ENCODE results near the gene GID4. TPM values are rescaled to one million over a fixed set of nuclear protein-coding genes. Genes with fewer than 3 reads are reported as not detected.

Gene GID4
- total RNA-seq, 1 experiment from 2014 or later: 11.4 TPM

GRCh38 chr17:18065546-18065945 lies 26.3 kb downstream of the GID4 start:
- Mint-ChIP-seq H3K36me3 (ENCODE audit: insufficient read depth in 1 of 3, low read depth in 3 of 3) (peaks cover 8 to 36% (median 17%) of the 10 kb centered on the region in 3 experiments; a peak in 6 of 7 replicates), H3K4me1 (no peaks in the 10 kb centered on the region; a peak in 1 of 4 replicates), H3K27ac (peak overlapping the region in 1 of 3 experiments; percentile 89; a peak in 1 of 7 replicates), H3K4me3 (no peak overlapping the region), H3K9me3 (no peaks in the 10 kb centered on the region), H3K27me3 (ENCODE audit: low read depth) (no peaks in the 10 kb centered on the region)
- no peaks in the 10 kb centered on the region for H3K9me3 ChIP-seq (ENCODE audit: control insufficient read depth, low read depth, low read length)
- H2BK12ac ChIP-seq (ENCODE audit: insufficient read length, low read depth, low read length): no peak overlapping the region
- no peak overlapping the region for H3K4ac ChIP-seq (ENCODE audit: low read depth, low read length)
- no peak overlapping the region for H3K14ac ChIP-seq (ENCODE audit: insufficient read depth, low read length)
- no peak overlapping the region for H3K18ac ChIP-seq (ENCODE audit: insufficient read length, low read depth, low read length)
- H3K4me2 ChIP-seq (ENCODE audit: insufficient read depth, insufficient read length, low read length): no peak overlapping the region
- H3K23ac ChIP-seq (ENCODE audit: insufficient read length, low read depth, low read length): no peak overlapping the region
- H2BK15ac ChIP-seq (ENCODE audit: low read depth, low read length): no peak overlapping the region
- no peak overlapping the region for H2AFZ ChIP-seq (ENCODE audit: low read length)
- no peak overlapping the region for H3K56ac ChIP-seq (ENCODE audit: insufficient read length, low read depth, low read length)
- H3K9ac ChIP-seq (ENCODE audit: extremely low read depth, insufficient read length, low read length): no peak overlapping the region
- H2BK120ac ChIP-seq (ENCODE audit: low read depth, low read length, poor library complexity, severe bottlenecking): no peak overlapping the region
- no peaks in the 10 kb centered on the region for H3K27me3 ChIP-seq (ENCODE audit: insufficient read depth, low read length)
- no peak overlapping the region for H3K27ac ChIP-seq (ENCODE audit: insufficient read length, low read depth, low read length)
- H2AK5ac ChIP-seq (ENCODE audit: insufficient read length, low read length): no peak overlapping the region
- no peaks in the 10 kb centered on the region for H4K20me1 ChIP-seq (ENCODE audit: control insufficient read depth, insufficient read depth, insufficient read length)
- H2BK5ac ChIP-seq (ENCODE audit: insufficient read length, low read length): no peak overlapping the region
- H3K79me2 ChIP-seq (ENCODE audit: insufficient read depth, low read length): no peaks in the 10 kb centered on the region
- H2BK20ac ChIP-seq (ENCODE audit: low read depth, low read length, poor library complexity, severe bottlenecking): no peak overlapping the region
- no peak overlapping the region for H4K91ac ChIP-seq (ENCODE audit: insufficient read length, low read depth, low read length)
- no peak overlapping the region for H4K8ac ChIP-seq (replicated peaks; ENCODE audit: insufficient read length, low read depth, low read length)
- no peak for TF ChIP-seq CTCF (conservative IDR thresholded peaks at IDR 0.05)
- no peak for DNase-seq
- no peaks in the 10 kb centered on the region for H3K23me2 ChIP-seq (ENCODE audit: insufficient read length, low read depth, low read length, poor library complexity, severe bottlenecking)
- no CpG with 5 or more reads among the region's 11 CpGs for WGBS (ENCODE audit: extremely low coverage, insufficient read length, low lambda C conversion rate)
- H3K4me1 ChIP-seq (ENCODE audit: insufficient read depth, low read length): no peaks in the 10 kb centered on the region
- no peak overlapping the region for H4K5ac ChIP-seq (ENCODE audit: insufficient read length, low read depth, low read length)
- no peaks in the 10 kb centered on the region for H3K79me1 ChIP-seq (ENCODE audit: insufficient read depth, low read depth, low read length, poor library complexity, severe bottlenecking)
- H3T11ph ChIP-seq (ENCODE audit: low read length): no peak overlapping the region
